ENCODE results near the gene NDN. TPM values are rescaled to one million over a fixed set of nuclear protein-coding genes. Genes with fewer than 3 reads are reported as not detected.

Gene NDN
- total and polyA plus RNA-seq, 4 donors = 3.2 to 37.2 (median 4.0) TPM

DNA sequence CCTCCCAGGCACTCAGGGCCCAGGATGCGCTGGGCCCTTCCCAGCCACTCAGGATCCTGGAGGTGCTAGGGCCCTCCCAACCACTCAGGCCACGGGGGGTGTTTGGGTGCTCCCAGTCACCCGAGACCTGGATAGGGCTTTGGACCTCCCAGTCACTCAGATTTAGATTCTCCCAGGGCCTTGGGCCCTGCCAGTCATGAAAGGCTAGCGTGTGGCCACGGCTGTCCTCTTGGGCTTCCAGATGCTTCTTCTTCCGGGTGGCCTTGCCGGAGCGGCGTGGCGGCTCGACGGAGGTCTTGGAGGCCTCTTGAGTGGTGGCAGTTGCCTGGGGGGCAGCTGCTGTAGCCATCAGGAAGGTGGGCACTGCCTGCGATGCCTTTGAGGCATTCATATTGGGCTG is 42.3 kb downstream of the NDN start:
- Histone ChIP-seq H3K27me3 (ENCODE audit: control insufficient read depth in 4 of 4, insufficient read depth in 4 of 4, low read length in 3 of 4) (peaks cover 0 to 5% (median 0%) of the 10 kb centered on the region in 4 donors), H3K4me1 (ENCODE audit: control insufficient read depth in 4 of 4, insufficient read depth in 4 of 4, low read length in 3 of 4) (no peaks in the 10 kb centered on the region), H3K36me3 (ENCODE audit: control insufficient read depth in 4 of 4, insufficient read depth in 3 of 4, low read depth in 1 of 4, low read length in 3 of 4) (no peaks in the 10 kb centered on the region), H3K27ac (ENCODE audit: low read depth in 1 of 2, low read length in 2 of 2) (no peak overlapping the region), H3K9me3 (ENCODE audit: control insufficient read depth in 4 of 4, low read length in 3 of 4) (no peaks in the 10 kb centered on the region), H3K4me3 (ENCODE audit: low read depth in 1 of 3, low read length in 3 of 3) (no peak overlapping the region), H3K9ac (ENCODE audit: low read depth in 1 of 2, low read length in 2 of 2) (no peak overlapping the region)
- TF ChIP-seq, protein P1, sequence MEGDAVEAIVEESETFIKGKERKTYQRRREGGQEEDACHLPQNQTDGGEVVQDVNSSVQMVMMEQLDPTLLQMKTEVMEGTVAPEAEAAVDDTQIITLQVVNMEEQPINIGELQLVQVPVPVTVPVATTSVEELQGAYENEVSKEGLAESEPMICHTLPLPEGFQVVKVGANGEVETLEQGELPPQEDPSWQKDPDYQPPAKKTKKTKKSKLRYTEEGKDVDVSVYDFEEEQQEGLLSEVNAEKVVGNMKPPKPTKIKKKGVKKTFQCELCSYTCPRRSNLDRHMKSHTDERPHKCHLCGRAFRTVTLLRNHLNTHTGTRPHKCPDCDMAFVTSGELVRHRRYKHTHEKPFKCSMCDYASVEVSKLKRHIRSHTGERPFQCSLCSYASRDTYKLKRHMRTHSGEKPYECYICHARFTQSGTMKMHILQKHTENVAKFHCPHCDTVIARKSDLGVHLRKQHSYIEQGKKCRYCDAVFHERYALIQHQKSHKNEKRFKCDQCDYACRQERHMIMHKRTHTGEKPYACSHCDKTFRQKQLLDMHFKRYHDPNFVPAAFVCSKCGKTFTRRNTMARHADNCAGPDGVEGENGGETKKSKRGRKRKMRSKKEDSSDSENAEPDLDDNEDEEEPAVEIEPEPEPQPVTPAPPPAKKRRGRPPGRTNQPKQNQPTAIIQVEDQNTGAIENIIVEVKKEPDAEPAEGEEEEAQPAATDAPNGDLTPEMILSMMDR (IDR thresholded peaks at IDR 0.05; ENCODE audit: low read depth, low read length, missing input control) = no peak
- TF ChIP-seq EGR1 (IDR thresholded peaks at IDR 0.05; ENCODE audit: low read depth in 2 of 2) (no peak), HNF4G (IDR thresholded peaks at IDR 0.05) (no peak), GABPA (IDR thresholded peaks at IDR 0.05 in 1 of 2, conservative IDR thresholded peaks at IDR 0.05 in 1 of 2) (no peak), RAD21 (IDR thresholded peaks at IDR 0.05) (no peak), FOXA1 (IDR thresholded peaks at IDR 0.05) (no peak), NR2F2 (IDR thresholded peaks at IDR 0.05) (no peak), JUND (IDR thresholded peaks at IDR 0.05) (no peak)
- TF ChIP-seq, protein P2, sequence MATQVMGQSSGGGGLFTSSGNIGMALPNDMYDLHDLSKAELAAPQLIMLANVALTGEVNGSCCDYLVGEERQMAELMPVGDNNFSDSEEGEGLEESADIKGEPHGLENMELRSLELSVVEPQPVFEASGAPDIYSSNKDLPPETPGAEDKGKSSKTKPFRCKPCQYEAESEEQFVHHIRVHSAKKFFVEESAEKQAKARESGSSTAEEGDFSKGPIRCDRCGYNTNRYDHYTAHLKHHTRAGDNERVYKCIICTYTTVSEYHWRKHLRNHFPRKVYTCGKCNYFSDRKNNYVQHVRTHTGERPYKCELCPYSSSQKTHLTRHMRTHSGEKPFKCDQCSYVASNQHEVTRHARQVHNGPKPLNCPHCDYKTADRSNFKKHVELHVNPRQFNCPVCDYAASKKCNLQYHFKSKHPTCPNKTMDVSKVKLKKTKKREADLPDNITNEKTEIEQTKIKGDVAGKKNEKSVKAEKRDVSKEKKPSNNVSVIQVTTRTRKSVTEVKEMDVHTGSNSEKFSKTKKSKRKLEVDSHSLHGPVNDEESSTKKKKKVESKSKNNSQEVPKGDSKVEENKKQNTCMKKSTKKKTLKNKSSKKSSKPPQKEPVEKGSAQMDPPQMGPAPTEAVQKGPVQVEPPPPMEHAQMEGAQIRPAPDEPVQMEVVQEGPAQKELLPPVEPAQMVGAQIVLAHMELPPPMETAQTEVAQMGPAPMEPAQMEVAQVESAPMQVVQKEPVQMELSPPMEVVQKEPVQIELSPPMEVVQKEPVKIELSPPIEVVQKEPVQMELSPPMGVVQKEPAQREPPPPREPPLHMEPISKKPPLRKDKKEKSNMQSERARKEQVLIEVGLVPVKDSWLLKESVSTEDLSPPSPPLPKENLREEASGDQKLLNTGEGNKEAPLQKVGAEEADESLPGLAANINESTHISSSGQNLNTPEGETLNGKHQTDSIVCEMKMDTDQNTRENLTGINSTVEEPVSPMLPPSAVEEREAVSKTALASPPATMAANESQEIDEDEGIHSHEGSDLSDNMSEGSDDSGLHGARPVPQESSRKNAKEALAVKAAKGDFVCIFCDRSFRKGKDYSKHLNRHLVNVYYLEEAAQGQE (IDR thresholded peaks at IDR 0.05) = no peak
- TF ChIP-seq, protein P3, sequence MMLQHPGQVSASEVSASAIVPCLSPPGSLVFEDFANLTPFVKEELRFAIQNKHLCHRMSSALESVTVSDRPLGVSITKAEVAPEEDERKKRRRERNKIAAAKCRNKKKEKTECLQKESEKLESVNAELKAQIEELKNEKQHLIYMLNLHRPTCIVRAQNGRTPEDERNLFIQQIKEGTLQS (IDR thresholded peaks at IDR 0.05) = no peak
- DNase-seq (ENCODE audit: low spot score) = no peak
- WGBS = 88% methylated on average over 13 of the region's 13 CpGs

DNA sequence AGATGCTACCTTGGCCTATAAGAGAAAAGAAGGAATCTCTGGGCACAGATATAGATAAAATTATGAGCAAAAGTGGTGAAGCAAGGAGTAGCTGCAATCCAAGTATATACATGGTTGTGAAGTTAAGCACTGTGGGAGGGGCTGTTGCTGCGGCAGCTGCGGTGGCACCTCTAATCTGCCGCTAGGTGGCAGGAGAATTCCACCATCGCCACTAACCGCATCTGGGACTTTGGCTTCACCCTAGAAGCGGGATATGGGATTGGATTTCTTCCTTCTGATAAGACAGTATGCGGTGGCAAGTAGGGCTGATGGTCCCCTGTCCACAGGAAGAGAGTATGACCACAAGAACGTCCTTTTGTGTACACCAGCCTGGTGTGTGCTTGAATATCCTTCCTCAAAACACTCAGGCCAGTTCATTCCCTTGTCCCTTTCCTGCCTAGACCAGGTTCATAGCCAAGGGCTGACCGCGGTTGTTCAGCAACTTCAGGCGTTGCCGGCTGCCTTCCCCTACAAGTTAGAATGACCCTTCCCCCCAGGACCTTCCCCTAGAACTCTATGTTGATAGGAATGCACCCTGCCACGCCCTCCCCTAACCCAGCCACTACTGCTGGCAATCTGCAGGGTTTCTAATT is 44.6 kb downstream of the NDN start:
- Histone ChIP-seq H3K27me3 (ENCODE audit: control insufficient read depth in 4 of 4, insufficient read depth in 4 of 4, low read length in 3 of 4) (peaks cover 0 to 5% (median 0%) of the 10 kb centered on the region in 4 donors), H3K4me3 (ENCODE audit: low read depth in 1 of 3, low read length in 3 of 3) (no peak overlapping the region), H3K4me1 (ENCODE audit: control insufficient read depth in 4 of 4, insufficient read depth in 4 of 4, low read length in 3 of 4) (no peaks in the 10 kb centered on the region), H3K9me3 (ENCODE audit: control insufficient read depth in 4 of 4, low read length in 3 of 4) (no peaks in the 10 kb centered on the region), H3K27ac (ENCODE audit: low read depth in 1 of 2, low read length in 2 of 2) (no peak overlapping the region), H3K36me3 (ENCODE audit: control insufficient read depth in 4 of 4, insufficient read depth in 3 of 4, low read depth in 1 of 4, low read length in 3 of 4) (no peaks in the 10 kb centered on the region), H3K9ac (ENCODE audit: low read depth in 1 of 2, low read length in 2 of 2) (no peak overlapping the region)
- TF ChIP-seq, protein P1 (IDR thresholded peaks at IDR 0.05; ENCODE audit: low read depth, low read length, missing input control) = peak; percentile 86
- peak; percentile 87 to 92 for TF ChIP-seq RAD21 (IDR thresholded peaks at IDR 0.05)
- TF ChIP-seq SP1 (IDR thresholded peaks at IDR 0.05) = no peak
- TF ChIP-seq HNF4A (conservative IDR thresholded peaks at IDR 0.05) = peak in 1 of 2 donors; percentile 17
- no peak for TF ChIP-seq RXRA (IDR thresholded peaks at IDR 0.05)
- TF ChIP-seq, protein P4, sequence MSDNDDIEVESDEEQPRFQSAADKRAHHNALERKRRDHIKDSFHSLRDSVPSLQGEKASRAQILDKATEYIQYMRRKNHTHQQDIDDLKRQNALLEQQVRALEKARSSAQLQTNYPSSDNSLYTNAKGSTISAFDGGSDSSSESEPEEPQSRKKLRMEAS (IDR thresholded peaks at IDR 0.05) = no peak
- TF ChIP-seq NR2F2 (IDR thresholded peaks at IDR 0.05) = no peak
- no peak for TF ChIP-seq JUND (IDR thresholded peaks at IDR 0.05)
- 13% methylated on average over 13 of the region's 13 CpGs for WGBS
- peak; percentile 49 for DNase-seq (ENCODE audit: low spot score)

Other genes starting within 250 kb of the NDN start
- not detected for gene GOLGA6L2, start 240.1 kb downstream of the NDN start, total RNA-seq
- gene GOLGA6L2, start 240.1 kb downstream of the NDN start, polyA plus RNA-seq = not detected
- under 1 TPM in 1 of 2 donors, not detected in 1; 0.59 TPM for gene MKRN3, start 121.6 kb downstream of the NDN start, total RNA-seq
- not detected for gene MKRN3, start 121.6 kb downstream of the NDN start, polyA plus RNA-seq
- under 1 TPM; under 0.01 to 0.09 TPM for gene MAGEL2, start 39.4 kb downstream of the NDN start, total RNA-seq
- gene MAGEL2, start 39.4 kb downstream of the NDN start, polyA plus RNA-seq = under 1 TPM in 1 of 2 donors, not detected in 1; 0.02 TPM

Data from liver (tissue), 9 donors.